ENCODE data around the gene IGFLR1. TPM values are rescaled to one million over a fixed set of nuclear protein-coding genes. Genes with fewer than 3 reads are reported as not detected.

IGFLR1 gene
- total and polyA plus RNA-seq, 2 of the 8 experiments (the other 6 are each of a cell fraction or from before 2014, with no cell fraction given): 8.4 to 28.9 TPM

DNA sequence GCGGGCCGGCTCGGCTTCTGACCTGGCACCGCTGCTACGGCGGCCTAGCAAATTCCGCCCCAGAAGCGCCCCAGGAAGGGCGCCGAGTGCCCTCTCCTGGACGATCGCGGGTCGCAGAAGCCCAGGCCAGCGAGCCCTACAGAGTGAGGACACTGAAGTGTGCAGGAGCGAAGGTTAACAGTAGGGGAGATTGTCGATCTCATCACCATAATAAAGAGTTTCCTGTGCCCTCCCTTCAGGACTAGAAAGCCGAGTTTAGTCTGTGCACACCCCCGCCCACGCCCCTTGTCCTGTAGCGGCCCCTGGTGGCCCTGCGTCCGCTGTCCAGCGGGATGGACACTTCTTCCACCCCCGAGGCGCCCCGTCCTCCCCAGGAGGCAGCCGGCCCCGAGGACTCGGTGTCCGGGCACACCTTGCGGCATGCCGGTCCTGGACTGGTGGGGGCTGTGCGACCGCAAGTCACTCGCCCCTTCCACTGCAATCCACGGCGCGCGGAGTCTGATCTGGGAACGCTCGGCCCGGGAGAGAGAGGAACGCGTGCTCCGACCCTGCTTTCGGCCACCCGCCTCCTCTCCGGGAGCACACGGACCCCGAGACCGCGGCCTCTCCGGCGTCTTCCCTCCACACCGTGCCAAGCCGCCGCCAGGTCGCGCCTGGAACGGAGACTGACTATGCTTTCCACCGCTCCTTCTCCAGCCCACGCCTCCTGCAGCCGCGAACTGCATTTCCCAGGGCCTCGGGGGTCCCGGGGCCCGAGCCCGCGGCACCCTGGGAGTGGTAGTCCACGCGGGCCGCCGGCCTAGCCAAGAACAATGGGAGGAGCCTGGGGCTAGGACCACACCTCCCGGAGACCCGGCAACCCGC lies 25.2 kb downstream of the IGFLR1 start:
- Histone ChIP-seq H3K27ac (ENCODE audit: low read depth, low read length) (peak overlapping the region; percentile 79), H4K5ac (ENCODE audit: insufficient read length, low read depth, low read length) (peak overlapping the region; percentile 94), H3K4me1 (replicated peaks in 1 of 4; ENCODE audit: control insufficient read depth in 3 of 4, insufficient read depth in 4 of 4, low read length in 3 of 4) (peaks cover 0 to 25% (median 17%) of the 10 kb centered on the region in 4 experiments; a peak in 6 of 7 replicates), H2BK15ac (ENCODE audit: low read length) (peak overlapping the region; percentile 88; the same call in 1 of the 2 replicates), H3K23ac (ENCODE audit: insufficient read length) (no peak overlapping the region), H3K9me3 (ENCODE audit: insufficient read depth in 2 of 2, low read depth in 1 of 2, low read length in 1 of 2) (no peaks in the 10 kb centered on the region), H4K20me1 (replicated peaks in 1 of 2; ENCODE audit: control insufficient read depth in 1 of 2, insufficient read depth in 2 of 2, low read length in 2 of 2) (peaks cover 11 to 12% of the 10 kb centered on the region in 2 experiments), H2BK20ac (ENCODE audit: low read length) (no peak overlapping the region), H4K91ac (replicated peaks; ENCODE audit: insufficient read length, low read length) (peak overlapping the region; percentile 96), H2AFZ (ENCODE audit: low read length) (peak overlapping the region; percentile 25; the same call in 1 of the 2 replicates), H3K79me1 (ENCODE audit: low read depth, low read length) (peaks cover 8% of the 10 kb centered on the region), H2BK120ac (replicated peaks; ENCODE audit: low read depth, low read length) (peak overlapping the region; percentile 93), H3K56ac (replicated peaks; ENCODE audit: insufficient read length, low read depth, low read length) (peak overlapping the region; percentile 97), H3K14ac (ENCODE audit: insufficient read length) (no peak overlapping the region), H3K4ac (replicated peaks; ENCODE audit: insufficient read length, low read depth, low read length) (peak overlapping the region; percentile 89), H3K79me2 (ENCODE audit: control insufficient read depth in 1 of 2, insufficient read depth in 2 of 2, low read length in 2 of 2) (peaks cover 0 to 20% of the 10 kb centered on the region in 2 experiments; a peak in 3 of 4 replicates), H3K9ac (replicated peaks in 1 of 4; ENCODE audit: extremely low read depth in 1 of 4, low read depth in 3 of 4, low read length in 3 of 4) (peak overlapping the region in 3 of 4 experiments; percentile 43 to 80 (median 80); a peak in 6 of 7 replicates), H4K8ac (ENCODE audit: extremely low read depth, insufficient read depth, low read length) (peak overlapping the region; percentile 92), H2BK12ac (ENCODE audit: low read depth, low read length) (peak overlapping the region; percentile 89; the same call in 1 of the 2 replicates), H2AK5ac (ENCODE audit: low read depth, low read length) (no peak overlapping the region), H3K23me2 (ENCODE audit: low read depth, low read length) (peaks cover 13% of the 10 kb centered on the region), H3K36me3 (ENCODE audit: control insufficient read depth in 2 of 4, insufficient read depth in 4 of 4, low read length in 3 of 4) (peaks cover 0 to 16% (median 5%) of the 10 kb centered on the region in 4 experiments; a peak in 6 of 8 replicates), H3K4me2 (ENCODE audit: insufficient read depth in 1 of 2, low read depth in 2 of 2, low read length in 2 of 2) (peak overlapping the region; percentile 84 to 92), H3K4me3 (ENCODE audit: extremely low read depth in 1 of 4, insufficient read depth in 2 of 4, low read depth in 3 of 4, low read length in 4 of 4) (peak overlapping the region; percentile 34 to 88 (median 82)), H3K27me3 (replicated peaks in 1 of 4; ENCODE audit: control insufficient read depth in 3 of 4, extremely low read depth in 1 of 4, insufficient read depth in 3 of 4, low read length in 3 of 4) (no peaks in the 10 kb centered on the region), H3K18ac (ENCODE audit: extremely low read depth, low read length) (peak overlapping the region; percentile 99), H2BK5ac (ENCODE audit: low read depth, low read length) (peak overlapping the region; percentile 99)
- FAIRE-seq (peak; percentile 81), DNase-seq (ENCODE audit: low read depth in 1 of 2, low spot score in 2 of 2) (peak; percentile 92 to 94)
- WGBS, 2 experiments (ENCODE audit: extremely low coverage in 1 of 2, insufficient coverage in 1 of 2, insufficient read length in 1 of 2, insufficient replicate concordance in 2 of 2, low coverage in 1 of 2, low lambda C conversion rate in 2 of 2, missing lambda C conversion rate in 1 of 2): 1% methylated on average over 64 of the region's 77 CpGs; no CpG with 5 or more reads in 1 of the 2 experiments
- ChIA-PET POLR2A (ENCODE audit: partially characterized antibody) (interaction anchor here (1.4 to 3.1 kb wide), 5 partner anchors 10 to 55 kb away, joined by 3 to 13 read pairs (median 8); no protein-coding TSS in a partner anchor), CTCF (ENCODE audit: partially characterized antibody) (interaction anchor here (3.3 kb wide), 1 partner anchor 14 kb away, joined by 20 read pairs; the partner anchor contains the start of gene ZBTB32)
- no peak for TF ChIP-seq EP300 (IDR thresholded peaks at IDR 0.05; ENCODE audit: borderline replicate concordance in 1 of 2, low read depth in 2 of 2, low read length in 2 of 2)
- TF ChIP-seq ASH2L (IDR thresholded peaks at IDR 0.05; ENCODE audit: low read length): peak; percentile 40
- TF ChIP-seq ZNF274 (IDR thresholded peaks at IDR 0.05; ENCODE audit: borderline replicate concordance, extremely low read depth, low read length): no peak
- TF ChIP-seq, protein P1, sequence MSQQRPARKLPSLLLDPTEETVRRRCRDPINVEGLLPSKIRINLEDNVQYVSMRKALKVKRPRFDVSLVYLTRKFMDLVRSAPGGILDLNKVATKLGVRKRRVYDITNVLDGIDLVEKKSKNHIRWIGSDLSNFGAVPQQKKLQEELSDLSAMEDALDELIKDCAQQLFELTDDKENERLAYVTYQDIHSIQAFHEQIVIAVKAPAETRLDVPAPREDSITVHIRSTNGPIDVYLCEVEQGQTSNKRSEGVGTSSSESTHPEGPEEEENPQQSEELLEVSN (IDR thresholded peaks at IDR 0.05): peak; percentile 3; the same call in 1 of the 2 replicates
- peak; percentile 69 to 71 for TF ChIP-seq RAD21 (IDR thresholded peaks at IDR 0.05 in 1 of 2, conservative IDR thresholded peaks at IDR 0.05 in 1 of 2; ENCODE audit: low read depth in 2 of 2, low read length in 2 of 2)
- no peak for TF ChIP-seq JUND (IDR thresholded peaks at IDR 0.05; ENCODE audit: low read length)
- TF ChIP-seq, protein P2, sequence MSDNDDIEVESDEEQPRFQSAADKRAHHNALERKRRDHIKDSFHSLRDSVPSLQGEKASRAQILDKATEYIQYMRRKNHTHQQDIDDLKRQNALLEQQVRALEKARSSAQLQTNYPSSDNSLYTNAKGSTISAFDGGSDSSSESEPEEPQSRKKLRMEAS (IDR thresholded peaks at IDR 0.05): no peak; the same call in 1 of the 2 replicates
- TF ChIP-seq, protein P3, sequence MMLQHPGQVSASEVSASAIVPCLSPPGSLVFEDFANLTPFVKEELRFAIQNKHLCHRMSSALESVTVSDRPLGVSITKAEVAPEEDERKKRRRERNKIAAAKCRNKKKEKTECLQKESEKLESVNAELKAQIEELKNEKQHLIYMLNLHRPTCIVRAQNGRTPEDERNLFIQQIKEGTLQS (IDR thresholded peaks at IDR 0.05; ENCODE audit: insufficient read depth, low read depth, low read length): peak; percentile 22; the same call in 1 of the 2 replicates

Data from H1 (cell line).